Stimulated activated CD8-positive, alpha-beta memory T cell treated with anti-CD3 and anti-CD28 coated beads, Interleukin-15, amount 100 ng/mL, for 4 hours (primary cell): ENCODE data around the gene RPL5.

Experiments used
- DNase-seq, 2 donors: peaks; one replicate each; pipeline ENCODE4 v3.0.0-alpha.2; 2020; ENCODE audit warnings: low read depth in 2 of 2

The RPL5 gene

GRCh38 chr1:92820024-92820423 lies 11.8 kb upstream of the RPL5 start:
- DNase-seq, result no peak

GRCh38 chr1:92820551-92820950 lies 11.3 kb upstream of the RPL5 start:
- no peak for DNase-seq

- DNase-seq, result no peak
These were observed 9.0 kb upstream of the RPL5 start for GRCh38 chr1:92822879-92823278.

GRCh38 chr1:92826792-92827191 lies 5.0 kb upstream of the RPL5 start:
- DNase-seq, result no peak

- no peak for DNase-seq
These were observed 475 bp upstream of the RPL5 start for GRCh38 chr1:92831368-92831761.

GRCh38 chr1:92832537-92833114 lies 786 bp downstream of the RPL5 start:
- DNase-seq, result no peak

- no peak for DNase-seq
These were observed 2.0 kb downstream of the RPL5 start for GRCh38 chr1:92833840-92834239.

- no peak for DNase-seq
These were observed 2.8 kb downstream of the RPL5 start for GRCh38 chr1:92834617-92835016.

GRCh38 chr1:92837062-92837461 lies 5.2 kb downstream of the RPL5 start:
- no peak for DNase-seq

GRCh38 chr1:92838519-92838918 lies 6.7 kb downstream of the RPL5 start:
- no peak for DNase-seq

- no peak for DNase-seq
These were observed 7.6 kb downstream of the RPL5 start for GRCh38 chr1:92839442-92839841.

- DNase-seq, result no peak
These were observed 8.8 kb downstream of the RPL5 start for GRCh38 chr1:92840600-92840999.

- no peak for DNase-seq
These were observed 10.5 kb downstream of the RPL5 start for GRCh38 chr1:92842082-92843045.

GRCh38 chr1:92843046-92843423 lies 11.2 kb downstream of the RPL5 start:
- DNase-seq, result no peak

GRCh38 chr1:92843429-92844352 lies 11.9 kb downstream of the RPL5 start:
- DNase-seq, result no peak

GRCh38 chr1:92844439-92844838 lies 12.6 kb downstream of the RPL5 start:
- DNase-seq, result no peak

- no peak for DNase-seq
These were observed 14.1 kb downstream of the RPL5 start for GRCh38 chr1:92845908-92846307.

- DNase-seq, result no peak
These were observed 16.4 kb downstream of the RPL5 start for GRCh38 chr1:92848201-92848600.

GRCh38 chr1:92850019-92850418 lies 18.2 kb downstream of the RPL5 start:
- DNase-seq, result no peak

- DNase-seq, result no peak
These were observed 19.9 kb downstream of the RPL5 start for GRCh38 chr1:92851729-92852128.

GRCh38 chr1:92853299-92853698 lies 21.5 kb downstream of the RPL5 start:
- DNase-seq, result no peak

- DNase-seq, result no peak
These were observed 22.4 kb downstream of the RPL5 start for GRCh38 chr1:92854101-92854785.
